HG03575 (cell line): ENCODE results near the gene NIP7.

Experiments
- ATAC-seq: cut with Tn5 transposase; IDR thresholded peaks from one replicate; pipeline ENCODE4 v1.9.1; 2021; ENCODE audit not compliant: unreplicated experiment, insufficient number of reproducible peaks, low FRiP score; ENCODE audit errors: extremely low read depth

The NIP7 gene

GRCh38 chr16:69376393-69377059 lies 37.0 kb downstream of the NIP7 start:
- no peak for ATAC-seq

- ATAC-seq, result no peak
Observed at GRCh38 chr16:69378036-69378435, 38.5 kb downstream of the NIP7 start.

GRCh38 chr16:69378760-69379159 lies 39.2 kb downstream of the NIP7 start:
- no peak for ATAC-seq

GRCh38 chr16:69381231-69381630 lies 41.7 kb downstream of the NIP7 start:
- ATAC-seq, result no peak

- ATAC-seq, result no peak
Observed at GRCh38 chr16:69382421-69382820, 42.8 kb downstream of the NIP7 start.

DNA sequence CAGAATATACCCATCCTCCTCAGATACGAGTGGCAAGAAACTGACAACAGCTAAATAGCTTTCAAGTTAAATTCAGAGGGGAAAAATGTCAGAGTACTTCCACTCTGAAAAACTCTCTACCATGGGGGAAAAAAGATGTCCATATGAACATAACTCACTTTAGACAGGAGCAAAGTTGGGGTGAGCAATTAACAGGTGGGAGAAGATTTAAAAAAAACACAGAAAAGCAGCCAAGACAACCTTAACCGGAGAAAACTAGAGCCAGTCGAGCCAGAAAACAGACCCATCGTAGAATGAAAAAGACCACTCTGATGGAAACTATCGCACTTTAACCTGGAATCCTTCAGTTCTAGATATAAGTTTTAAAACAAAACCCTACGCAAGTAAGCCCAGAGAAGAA lies 45.4 kb downstream of the NIP7 start:
- no peak for ATAC-seq

- no peak for ATAC-seq
Observed at GRCh38 chr16:69386596-69386995, 47.0 kb downstream of the NIP7 start.
